PC-9 (cell line): Measurements from ENCODE around the gene TULP4.

Experiments used
- CTCF ChIP-seq: fragments of 200-600 bp; sonication (generic); conservative IDR thresholded peaks from 2 replicates; pipeline ENCODE4 v1.6.1; 2017; ENCODE audit warnings: mixed run types, antibody characterized with exemption, mild to moderate bottlenecking, moderate library complexity
- EZH2 ChIP-seq: fragments of 200-600 bp; sonication (generic); IDR thresholded peaks from 2 replicates; pipeline ENCODE4 v1.8.0; 2017; ENCODE audit warnings: antibody characterized with exemption, low read depth

- TF ChIP-seq CTCF (no peak), EZH2 (no peak)
Observed at GRCh38 chr6:158312672-158313397, 570 bp downstream of the TULP4 start.
